HG02678 (cell line): ENCODE data around the gene PEAR1.

ENCODE experiments used
- ATAC-seq: cut with Tn5 transposase; IDR thresholded peaks from one replicate; pipeline ENCODE4 v1.9.1; 2021; ENCODE audit warnings: mild to moderate bottlenecking, moderate library complexity; ENCODE audit not compliant: unreplicated experiment

PEAR1 gene

GRCh38 chr1:156898971-156899664 is 5.6 kb downstream of the PEAR1 start:
- ATAC-seq: no peak

GRCh38 chr1:156899956-156900718 is 6.6 kb downstream of the PEAR1 start:
- ATAC-seq: no peak

DNA sequence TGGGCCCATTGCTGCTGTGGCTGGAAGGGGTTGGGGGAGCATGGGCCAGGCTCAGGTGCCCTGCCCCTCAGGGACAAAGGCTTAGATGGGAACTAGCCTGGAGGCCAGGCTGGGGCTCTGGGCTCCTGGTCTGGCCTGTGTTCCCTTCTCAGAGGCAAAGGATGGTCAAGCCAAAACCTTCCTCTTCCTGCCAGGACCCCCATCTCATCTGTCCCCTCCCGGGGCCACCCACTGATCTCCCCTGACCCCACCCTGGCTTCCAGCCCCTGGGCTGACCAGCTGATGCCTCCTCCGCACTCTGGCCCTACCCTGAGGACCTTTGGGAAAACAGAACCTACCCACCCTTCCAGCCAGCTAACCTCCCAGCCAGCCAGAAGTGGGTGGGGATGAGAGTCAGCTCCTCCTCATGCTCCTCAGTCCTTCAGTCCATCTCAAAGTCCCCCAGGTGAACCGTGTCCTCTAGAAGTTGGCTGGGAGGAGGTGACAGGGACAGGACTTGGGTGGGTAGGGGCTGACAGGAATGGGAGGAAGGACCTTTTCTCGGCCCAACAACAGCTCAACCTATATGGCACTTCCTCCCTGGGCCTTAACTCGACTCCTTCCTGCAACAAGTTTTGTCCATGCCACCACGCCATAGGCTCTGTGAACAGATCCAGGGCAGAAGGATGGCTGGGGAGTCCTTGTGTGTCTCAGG is 7.5 kb downstream of the PEAR1 start:
- no peak for ATAC-seq

DNA sequence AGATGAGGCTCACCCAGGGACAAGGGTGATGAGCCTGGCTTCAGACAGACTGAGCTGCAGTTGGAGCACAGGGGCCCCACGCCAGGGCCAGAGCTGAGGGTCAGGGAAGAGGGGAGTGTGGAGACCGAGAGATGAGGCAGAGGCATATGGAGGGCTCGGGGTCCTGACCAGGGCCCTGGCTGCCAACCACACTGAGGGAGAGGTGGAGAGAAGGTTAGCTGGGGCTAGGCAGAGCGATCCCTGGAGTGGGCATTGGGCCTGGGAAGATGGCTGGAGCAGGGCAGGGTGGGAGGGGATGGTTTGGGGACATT is 8.0 kb downstream of the PEAR1 start:
- no peak for ATAC-seq

DNA sequence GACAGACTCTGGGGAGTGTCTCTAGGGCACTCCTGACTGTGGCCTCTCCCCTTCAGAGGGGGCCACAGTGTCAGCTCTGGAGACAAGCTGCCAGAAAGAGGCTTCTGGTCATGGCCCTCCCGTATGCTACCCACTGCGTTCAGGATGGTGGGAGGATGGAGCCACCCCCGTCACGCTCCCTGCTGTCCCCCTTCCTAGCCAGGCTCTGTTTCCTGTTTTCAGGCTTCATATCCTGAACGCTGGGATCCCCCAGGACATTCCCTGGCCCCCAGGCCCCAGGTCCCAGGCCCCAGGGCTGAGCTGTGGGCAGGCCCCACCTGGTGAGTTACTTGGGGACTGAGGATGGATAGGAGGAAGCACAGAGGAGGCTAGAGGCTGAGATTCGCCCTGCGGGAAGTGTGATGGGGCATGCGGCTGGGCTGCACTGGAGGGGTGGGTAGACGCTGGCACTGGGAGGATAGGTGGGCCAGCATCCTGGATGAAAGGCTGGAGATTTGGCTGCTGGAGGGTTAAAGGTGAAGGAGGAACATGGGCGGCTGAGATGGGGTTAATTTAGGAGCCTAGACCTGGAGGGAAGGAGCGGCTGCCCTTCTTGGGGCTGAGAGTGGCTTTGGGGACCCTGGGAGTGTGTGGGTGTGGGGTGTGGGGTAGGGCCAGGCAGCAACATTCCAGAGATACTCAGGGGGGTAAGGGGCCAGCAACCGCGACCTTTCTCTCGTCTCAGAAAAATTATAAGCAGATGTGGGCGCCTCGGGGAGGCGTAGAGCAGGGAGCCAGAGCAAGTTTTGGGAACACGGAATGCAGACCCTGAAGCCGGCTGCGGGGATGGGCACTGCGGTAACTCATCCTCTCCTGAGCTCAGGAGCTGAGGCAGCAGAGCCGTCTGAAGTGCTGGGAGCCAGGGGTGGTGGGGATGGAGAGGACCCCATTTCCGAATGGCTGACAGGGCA is 8.7 kb downstream of the PEAR1 start:
- no peak for ATAC-seq

GRCh38 chr1:156903328-156904091 is 10.0 kb downstream of the PEAR1 start:
- ATAC-seq: no peak

GRCh38 chr1:156904187-156904959 is 10.9 kb downstream of the PEAR1 start:
- no peak for ATAC-seq

- ATAC-seq: no peak
Observed at GRCh38 chr1:156905176-156905575, 11.7 kb downstream of the PEAR1 start.

GRCh38 chr1:156905651-156906050 is 12.1 kb downstream of the PEAR1 start:
- no peak for ATAC-seq

- no peak for ATAC-seq
Observed at GRCh38 chr1:156906206-156906906, 12.8 kb downstream of the PEAR1 start.

DNA sequence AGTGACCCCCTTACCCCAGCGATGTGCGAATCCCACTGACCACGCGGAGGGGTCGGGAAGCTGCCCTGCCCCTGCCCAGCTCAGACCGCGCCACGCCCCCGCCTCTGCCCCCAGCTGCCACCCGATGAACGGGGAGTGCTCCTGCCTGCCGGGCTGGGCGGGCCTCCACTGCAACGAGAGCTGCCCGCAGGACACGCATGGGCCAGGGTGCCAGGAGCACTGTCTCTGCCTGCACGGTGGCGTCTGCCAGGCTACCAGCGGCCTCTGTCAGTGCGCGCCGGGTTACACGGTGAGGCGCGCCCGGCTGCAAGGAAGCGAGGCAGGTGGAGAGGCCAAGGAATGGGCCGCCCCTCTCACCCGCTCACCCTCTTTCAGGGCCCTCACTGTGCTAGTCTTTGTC is 15.0 kb downstream of the PEAR1 start:
- no peak for ATAC-seq

- ATAC-seq: no peak
Observed at GRCh38 chr1:156908955-156909354, 15.4 kb downstream of the PEAR1 start.

- no peak for ATAC-seq
Observed at GRCh38 chr1:156909671-156910070, 16.2 kb downstream of the PEAR1 start.

GRCh38 chr1:156910309-156910782 is 16.8 kb downstream of the PEAR1 start:
- ATAC-seq: no peak

DNA sequence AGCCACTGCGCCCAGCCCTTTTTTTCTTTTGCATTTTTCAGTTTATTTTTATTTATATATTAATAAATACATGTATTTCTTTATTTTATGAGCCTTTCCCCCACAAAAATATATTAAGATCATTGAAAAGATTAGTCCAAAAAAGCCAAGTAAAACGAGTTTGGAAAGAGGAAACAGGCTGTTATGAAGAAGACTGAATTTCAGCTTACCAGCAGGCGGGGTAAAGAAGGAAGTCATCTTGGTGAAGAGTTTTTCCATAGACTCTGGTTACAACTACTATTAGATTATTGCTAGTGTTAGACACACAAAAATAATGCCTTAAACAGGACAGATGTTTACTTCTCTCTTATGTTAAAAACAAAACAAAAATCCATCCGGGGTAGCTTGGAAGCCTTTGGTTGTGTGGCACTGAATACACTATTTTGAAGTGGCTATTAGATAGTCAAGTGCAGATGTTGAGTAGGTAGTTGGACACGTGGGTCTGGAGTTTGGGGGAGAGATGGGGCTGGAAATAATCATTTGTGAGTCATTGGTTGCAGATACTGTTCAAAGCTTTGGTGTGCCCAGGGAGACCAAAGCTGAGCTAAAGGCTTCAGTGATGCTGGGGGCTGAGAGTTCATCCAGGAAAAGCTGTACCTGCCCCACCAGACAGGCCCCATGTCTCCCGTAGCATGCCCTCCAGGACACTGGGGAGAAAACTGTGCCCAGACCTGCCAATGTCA is 18.2 kb downstream of the PEAR1 start:
- no peak for ATAC-seq

DNA sequence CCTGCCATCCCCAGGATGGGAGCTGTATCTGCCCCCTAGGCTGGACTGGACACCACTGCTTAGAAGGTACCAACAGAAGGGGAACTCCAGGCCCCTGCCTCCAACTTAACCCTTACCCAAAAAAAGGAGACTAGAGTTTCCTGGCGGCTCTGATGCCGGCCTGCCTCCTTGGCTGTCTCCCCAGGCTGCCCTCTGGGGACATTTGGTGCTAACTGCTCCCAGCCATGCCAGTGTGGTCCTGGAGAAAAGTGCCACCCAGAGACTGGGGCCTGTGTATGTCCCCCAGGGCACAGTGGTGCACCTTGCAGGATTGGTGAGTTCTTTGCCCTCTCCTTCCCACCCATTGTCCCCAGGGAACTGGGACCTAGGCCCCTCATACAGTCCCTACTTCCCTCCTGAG is 18.8 kb downstream of the PEAR1 start:
- no peak for ATAC-seq

DNA sequence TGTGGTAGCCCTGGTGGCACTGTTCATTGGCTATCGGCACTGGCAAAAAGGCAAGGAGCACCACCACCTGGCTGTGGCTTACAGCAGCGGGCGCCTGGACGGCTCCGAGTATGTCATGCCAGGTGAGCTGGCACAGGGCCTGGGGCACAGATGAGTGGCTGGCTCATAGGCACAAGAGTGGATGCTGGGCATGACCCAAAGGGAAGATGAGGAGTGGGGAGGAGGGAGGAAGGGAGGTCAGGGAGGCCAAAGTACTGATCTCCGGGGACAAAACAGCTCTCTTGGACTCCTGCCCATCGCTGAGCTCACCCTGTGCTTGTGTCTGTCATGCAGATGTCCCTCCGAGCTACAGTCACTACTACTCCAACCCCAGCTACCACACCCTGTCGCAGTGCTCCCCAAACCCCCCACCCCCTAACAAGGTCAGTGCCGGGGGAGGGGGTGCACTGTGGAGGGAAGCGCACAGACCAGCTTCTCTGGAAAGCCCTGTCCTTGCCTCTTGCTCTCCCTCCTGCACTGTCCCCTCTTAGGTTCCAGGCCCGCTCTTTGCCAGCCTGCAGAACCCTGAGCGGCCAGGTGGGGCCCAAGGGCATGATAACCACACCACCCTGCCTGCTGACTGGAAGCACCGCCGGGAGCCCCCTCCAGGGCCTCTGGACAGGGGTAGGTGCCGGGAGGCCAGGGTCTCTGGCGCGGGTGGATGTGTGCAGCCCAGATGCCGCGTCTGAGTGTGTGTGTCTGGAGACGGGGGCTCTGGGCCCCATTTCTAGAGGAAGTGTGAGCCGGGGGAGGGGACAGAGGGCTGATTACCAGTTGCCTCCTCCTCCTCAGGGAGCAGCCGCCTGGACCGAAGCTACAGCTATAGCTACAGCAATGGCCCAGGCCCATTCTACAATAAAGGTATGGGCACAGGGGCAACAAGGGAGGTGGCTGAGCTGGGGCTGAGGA is 19.6 kb downstream of the PEAR1 start:
- ATAC-seq: no peak
